ENCODE data around the gene MZT2B.
"Not testable (repeated sequence)": the region's sequence is repeated elsewhere in the genome, so short reads cannot be mapped to it uniquely, and the experiment has no call there.

DNA sequence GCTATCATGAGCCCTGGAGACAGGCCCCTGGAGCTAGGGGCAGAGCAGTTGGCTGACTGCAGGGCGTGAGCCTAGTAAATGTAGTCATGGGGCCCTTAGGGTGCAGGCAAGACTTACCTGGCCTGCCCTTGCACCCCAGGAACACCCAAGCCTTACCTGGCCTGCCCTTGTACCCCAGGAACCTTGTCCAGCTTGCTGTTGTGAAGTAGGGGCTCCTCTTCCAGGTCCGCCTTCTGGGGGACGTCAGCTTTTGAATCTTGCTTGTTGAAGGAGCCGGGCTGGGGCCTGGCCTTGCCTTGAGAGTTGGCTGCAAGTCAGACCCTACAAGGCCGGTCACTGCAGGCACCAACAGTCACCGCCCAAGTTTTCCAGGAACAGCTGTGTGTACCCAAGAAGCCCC, 41.1 kb upstream of the MZT2B start:
- not testable (repeated sequence) for TF ChIP-seq EZH2 (IDR thresholded peaks at IDR 0.05; ENCODE audit: insufficient read depth, poor library complexity, severe bottlenecking); EZH2phosphoT487 (IDR thresholded peaks at IDR 0.05; ENCODE audit: insufficient read depth, low read depth)

All from GM23248 (cell line).